Peyer's patch (tissue), 4 donors: ENCODE results near the gene CCDC184. TPM values are rescaled to one million over a fixed set of nuclear protein-coding genes. Genes with fewer than 3 reads are reported as not detected.

Source experiments
- DNase-seq, 3 donors: peaks; one replicate each; pipeline ENCODE4 v3.0.0-alpha.2; 2017 to 2019
- H3K27ac ChIP-seq, 4 donors: fragments of 200-600 bp; sonication (generic); one replicate each; pipeline ENCODE4 v1.5.1; 2016 to 2019
- H3K27me3 ChIP-seq, 2 donors: fragments of 200-600 bp; sonication (generic); one replicate each; pipeline ENCODE4 v1.5.1; 2019
- H3K36me3 ChIP-seq, 3 donors: fragments of 200-600 bp; sonication (generic); one replicate each; pipeline ENCODE4 v1.5.1; 2016 to 2019
- H3K4me1 ChIP-seq, 4 donors: fragments of 200-600 bp; sonication (generic); one replicate each; pipeline ENCODE4 v1.5.1; 2016 to 2019
- H3K4me3 ChIP-seq, 4 donors: fragments of 200-600 bp; sonication (generic); 1 replicate in 3 of 4; 2 replicates in 1 of 4; pipeline ENCODE4 v1.5.1; 2016 to 2019; ENCODE audit warnings: mild to moderate bottlenecking in 1 of 4
- H3K9me3 ChIP-seq, 4 donors: fragments of 200-600 bp; sonication (generic); one replicate each; pipeline ENCODE4 v1.5.1; 2016 to 2019; ENCODE audit warnings: mild to moderate bottlenecking in 1 of 4
- CTCF ChIP-seq, 6 experiments: fragments of 450-650 bp in 4 of 6; fragments of 200-600 bp in 2 of 6; sonication (generic) in 1 of 6; IDR thresholded peaks; one replicate each; pipeline ENCODE4 v1.5.1; 2017 to 2019; ENCODE audit warnings: antibody characterized with exemption in 6 of 6, mild to moderate bottlenecking in 3 of 6, moderate library complexity in 1 of 6
- POLR2A ChIP-seq, 2 donors: fragments of 450-650 bp; IDR thresholded peaks; one replicate each; pipeline ENCODE4 v1.5.1; 2017; ENCODE audit warnings: antibody characterized with exemption in 2 of 2, mild to moderate bottlenecking in 2 of 2, moderate library complexity in 2 of 2
- total RNA-seq, 4 donors: library from RNA; depleted of rRNA; stranded (reverse); fragments of >200 nt; gene quantifications; one replicate each; pipeline ENCODE4 v1.1.0, GENCODE V29; 2016

The CCDC184 gene
- total RNA-seq: under 1 TPM in 1 of 4 donors, not detected in 3; 0.40 TPM

GRCh38 chr12:48183091-48183875 is at the start of gene CCDC184:
TSS of gene CCDC184 (plus strand) at chr12:48183644. CDS start at chr12:48184123, 479 bp downstream.
- H3K27ac ChIP-seq: peak within 1 kb of the TSS in 2 of 4 donors; percentile 4 to 56
- no peaks in the 10 kb centered on the region for H3K36me3 ChIP-seq
- DNase-seq: peak; percentile 60 to 87 (median 80)
- peaks cover 0 to 21% (median 5%) of the 10 kb centered on the region in 4 donors for H3K4me1 ChIP-seq
- TF ChIP-seq CTCF (IDR thresholded peaks at IDR 0.05) (peak in 3 of 6 experiments; percentile 7 to 32 (median 26)), POLR2A (IDR thresholded peaks at IDR 0.05) (no peak)
- H3K27me3 ChIP-seq: no peaks in the 10 kb centered on the region
- H3K9me3 ChIP-seq: no peaks in the 10 kb centered on the region
- peak within 1 kb of the TSS; percentile 56 to 62 (median 60) for H3K4me3 ChIP-seq

- Histone ChIP-seq H3K9me3 (no peaks in the 10 kb centered on the region), H3K36me3 (peaks cover 0 to 56% (median 0%) of the 10 kb centered on the region in 3 donors), H3K27me3 (no peaks in the 10 kb centered on the region), H3K27ac (no peak overlapping the region), H3K4me3 (no peak overlapping the region), H3K4me1 (no peaks in the 10 kb centered on the region)
- no peak for DNase-seq
- no peak for TF ChIP-seq POLR2A (IDR thresholded peaks at IDR 0.05)
- TF ChIP-seq CTCF (IDR thresholded peaks at IDR 0.05): no peak
These were observed 48.4 kb upstream of the CCDC184 start for GRCh38 chr12:48135027-48135426.

GRCh38 chr12:48142818-48143674 is 40.4 kb upstream of the CCDC184 start:
- TF ChIP-seq POLR2A (IDR thresholded peaks at IDR 0.05) (no peak), CTCF (IDR thresholded peaks at IDR 0.05) (no peak)
- DNase-seq: no peak
- H3K27ac ChIP-seq: no peak overlapping the region
- no peak overlapping the region for H3K4me3 ChIP-seq
- H3K9me3 ChIP-seq: no peaks in the 10 kb centered on the region
- no peaks in the 10 kb centered on the region for H3K27me3 ChIP-seq
- no peaks in the 10 kb centered on the region for H3K4me1 ChIP-seq
- peaks cover 0 to 86% (median 0%) of the 10 kb centered on the region in 3 donors for H3K36me3 ChIP-seq

- no peak for TF ChIP-seq POLR2A (IDR thresholded peaks at IDR 0.05)
- TF ChIP-seq CTCF (IDR thresholded peaks at IDR 0.05): no peak
- H3K36me3 ChIP-seq: peaks cover 0 to 92% (median 0%) of the 10 kb centered on the region in 3 donors
- no peaks in the 10 kb centered on the region for H3K4me1 ChIP-seq
- no peaks in the 10 kb centered on the region for H3K9me3 ChIP-seq
- H3K4me3 ChIP-seq: no peak overlapping the region
- no peak for DNase-seq
- no peak overlapping the region for H3K27ac ChIP-seq
- H3K27me3 ChIP-seq: no peaks in the 10 kb centered on the region
These were observed 39.5 kb upstream of the CCDC184 start for GRCh38 chr12:48143898-48144297.

- H3K36me3 ChIP-seq: peaks cover 0 to 94% (median 0%) of the 10 kb centered on the region in 3 donors
These were observed 37.5 kb upstream of the CCDC184 start for GRCh38 chr12:48145981-48146380.

More at GRCh38 chr12:48145981-48146380, 37.5 kb upstream of the CCDC184 start:
- Histone ChIP-seq H3K4me1 (no peaks in the 10 kb centered on the region), H3K9me3 (no peaks in the 10 kb centered on the region), H3K4me3 (no peak overlapping the region), H3K27ac (no peak overlapping the region), H3K27me3 (no peaks in the 10 kb centered on the region)
- no peak for TF ChIP-seq CTCF (IDR thresholded peaks at IDR 0.05)
- no peak for TF ChIP-seq POLR2A (IDR thresholded peaks at IDR 0.05)
- no peak for DNase-seq
